Stimulated activated CD4-positive, alpha-beta T cell treated with anti-CD3 and anti-CD28 coated beads, Interleukin-4, amount 100 ng/mL, for 4 hours (primary cell): ENCODE results near the gene OR1A2.
"Not testable (repeated sequence)": the region's sequence is repeated elsewhere in the genome, so short reads cannot be mapped to it uniquely, and the experiment has no call there.

Source experiments
- DNase-seq, 2 experiments: peaks; one replicate each; pipeline ENCODE4 v3.0.0-alpha.2; 2020

The OR1A2 gene, protein sequence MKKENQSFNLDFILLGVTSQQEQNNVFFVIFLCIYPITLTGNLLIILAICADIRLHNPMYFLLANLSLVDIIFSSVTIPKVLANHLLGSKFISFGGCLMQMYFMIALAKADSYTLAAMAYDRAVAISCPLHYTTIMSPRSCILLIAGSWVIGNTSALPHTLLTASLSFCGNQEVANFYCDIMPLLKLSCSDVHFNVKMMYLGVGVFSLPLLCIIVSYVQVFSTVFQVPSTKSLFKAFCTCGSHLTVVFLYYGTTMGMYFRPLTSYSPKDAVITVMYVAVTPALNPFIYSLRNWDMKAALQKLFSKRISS

DNA sequence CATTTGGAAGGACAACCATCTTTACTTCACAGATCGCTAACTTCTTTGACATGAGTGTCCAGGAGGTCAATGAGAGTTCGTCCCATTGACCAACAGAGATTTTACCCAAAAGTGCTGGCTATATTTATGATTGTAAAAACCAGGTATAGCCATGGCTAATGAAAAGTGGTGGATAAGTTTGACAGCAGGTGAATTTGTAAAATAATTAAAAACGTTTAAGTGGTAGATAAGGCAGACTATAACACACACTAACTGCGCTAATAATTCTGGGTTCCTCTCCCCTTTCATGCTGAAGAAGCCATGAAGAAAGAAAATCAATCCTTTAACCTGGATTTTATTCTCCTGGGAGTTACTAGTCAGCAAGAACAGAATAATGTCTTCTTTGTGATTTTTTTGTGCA, at the start of gene OR1A2:
TSS of gene OR1A2 (plus strand) at position 301 of the 400 bp plus-strand sequence. CDS start at position 301, 0 bp downstream.
- no peak for DNase-seq

DNA sequence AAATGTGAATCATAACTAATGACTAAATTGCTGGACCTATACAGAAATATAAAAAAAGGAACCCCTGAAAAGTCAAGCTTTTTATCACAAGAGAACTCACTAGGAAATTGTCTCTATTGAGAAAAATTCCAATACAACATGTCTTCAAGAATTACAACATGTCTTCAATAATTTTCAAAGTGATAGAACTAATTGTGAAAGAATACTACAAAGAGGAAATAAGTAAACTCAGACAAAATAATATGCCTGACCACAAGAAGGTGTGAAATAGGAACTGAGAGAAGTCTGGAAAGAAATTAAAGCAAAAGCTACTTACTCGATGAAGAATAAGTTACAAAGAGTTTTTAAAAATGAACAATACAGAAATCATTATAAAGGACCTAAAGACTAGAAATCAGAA, 40.1 kb upstream of the OR1A2 start:
- DNase-seq: no peak

DNA sequence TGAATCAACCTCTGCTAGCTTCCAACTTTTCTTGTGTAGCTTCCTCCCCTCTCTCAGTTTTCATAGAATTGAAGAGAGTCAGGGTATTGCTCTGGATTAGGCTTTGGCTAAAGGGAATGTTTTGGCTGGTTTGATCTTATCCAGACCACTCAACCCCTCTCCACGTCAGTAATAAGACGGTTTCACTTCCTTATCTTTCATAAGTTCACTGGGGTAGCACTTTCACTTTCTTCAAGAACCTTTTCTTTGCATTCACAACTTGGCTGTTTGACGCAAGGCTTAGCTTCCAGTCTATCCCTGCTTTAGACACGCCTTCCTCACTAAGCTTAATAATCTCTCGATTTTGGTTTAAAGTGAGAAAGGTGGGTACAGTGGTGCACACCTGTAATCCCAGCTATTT, 29.7 kb upstream of the OR1A2 start:
- no peak for DNase-seq

DNA sequence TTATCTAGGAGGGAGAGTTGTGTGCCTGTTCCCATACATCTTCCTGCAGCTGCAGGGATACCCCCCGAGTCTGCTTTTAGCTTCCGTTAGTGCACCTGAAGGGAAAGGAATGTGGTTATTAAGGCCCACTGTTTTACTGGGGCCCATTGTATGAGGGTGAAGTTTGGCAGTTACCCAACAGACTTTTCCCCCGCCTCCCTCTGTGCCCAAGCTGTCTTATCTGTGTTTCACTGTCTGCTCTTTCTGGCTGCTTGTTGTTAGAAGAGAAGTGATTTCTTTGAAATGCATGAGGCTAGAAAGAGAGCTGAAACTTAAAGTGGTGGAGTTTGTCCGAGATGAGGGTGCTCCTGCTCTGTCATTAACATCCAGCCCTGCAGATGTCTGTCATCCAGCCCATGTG, 7.4 kb upstream of the OR1A2 start:
- DNase-seq: no peak

DNA sequence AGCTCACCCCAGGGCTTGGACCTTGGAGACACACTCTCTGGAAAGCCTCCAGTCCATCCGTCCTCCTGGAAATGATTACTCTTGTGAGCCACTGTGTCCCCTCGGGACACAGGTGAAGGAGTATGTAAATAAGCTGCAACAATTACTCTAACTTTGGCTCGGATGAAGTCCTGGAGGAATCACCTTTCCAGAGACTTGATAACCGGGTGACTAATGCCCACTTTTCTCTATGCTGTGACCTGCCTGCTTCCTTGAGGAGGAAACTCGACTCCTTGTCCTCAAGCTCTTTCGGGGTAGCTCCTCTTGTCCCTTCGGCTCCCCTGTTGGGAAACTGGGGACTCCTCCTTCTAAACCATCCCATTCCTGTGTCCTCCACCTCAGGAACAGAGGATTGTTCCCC, 10.0 kb downstream of the OR1A2 start, which contains the start of gene OR1A1:
TSS of gene OR1A1 (plus strand) at position 301 of the 400 bp plus-strand sequence. CDS start 7,954 bp downstream, outside the sequence.
- DNase-seq: no peak

DNA sequence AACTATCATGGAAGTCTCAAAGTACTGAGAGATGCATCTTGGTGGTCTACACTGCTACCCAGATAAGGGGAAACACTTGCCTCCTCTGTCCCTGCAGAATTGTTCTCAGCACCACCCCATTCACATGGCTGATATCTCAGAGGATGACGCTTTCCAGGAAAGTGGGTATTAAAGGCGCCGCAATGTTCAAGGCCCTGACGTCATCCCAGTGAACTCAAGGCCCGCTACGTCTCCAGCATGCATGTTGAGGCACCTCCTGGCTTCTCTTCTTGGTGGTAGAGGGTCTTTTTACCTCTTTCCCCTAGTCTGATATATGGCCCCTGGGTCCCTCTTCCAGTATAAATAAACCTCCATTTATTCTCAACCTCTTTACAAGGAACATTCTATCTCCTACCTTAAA, 11.2 kb downstream of the OR1A2 start:
- DNase-seq: no peak

DNA sequence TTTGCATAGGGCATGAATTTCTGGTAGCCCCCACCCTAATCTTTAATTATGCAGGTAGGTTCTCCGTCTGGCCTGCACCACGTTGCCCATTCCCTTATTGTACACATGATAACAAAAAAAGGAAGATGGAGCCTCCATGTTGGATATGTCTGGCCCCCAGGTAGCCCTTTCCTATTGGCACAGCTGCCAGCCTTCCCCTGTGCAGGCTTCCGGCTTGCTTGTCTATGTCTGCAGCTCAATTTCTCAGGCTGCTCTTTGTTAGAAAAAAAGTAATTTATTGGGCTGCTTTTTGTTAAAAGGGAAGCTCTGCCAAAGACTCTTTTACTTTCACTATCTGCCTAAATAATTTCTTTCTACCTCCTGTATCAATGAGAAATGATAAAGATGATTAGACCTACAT, 15.7 kb downstream of the OR1A2 start:
- no peak for DNase-seq

DNA sequence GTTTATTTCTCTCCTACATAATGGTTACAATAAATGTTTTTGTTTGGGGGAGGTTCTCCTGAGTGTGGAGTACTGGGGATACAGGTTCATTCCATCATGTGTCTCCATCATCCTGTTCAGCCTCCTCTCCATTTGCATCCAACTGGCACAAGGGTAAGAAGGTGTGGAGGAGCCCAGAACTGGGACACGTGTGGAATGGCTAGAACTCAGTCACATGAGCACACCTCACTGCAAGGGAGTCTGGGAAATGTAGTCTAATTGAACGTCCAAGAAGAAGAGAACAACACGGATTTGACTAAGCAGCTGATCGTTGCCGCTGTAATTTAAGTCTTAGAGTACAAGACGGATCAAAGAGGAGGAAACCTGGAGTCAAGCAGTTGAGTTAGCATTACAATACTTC, 16.3 kb downstream of the OR1A2 start:
- no peak for DNase-seq

DNA sequence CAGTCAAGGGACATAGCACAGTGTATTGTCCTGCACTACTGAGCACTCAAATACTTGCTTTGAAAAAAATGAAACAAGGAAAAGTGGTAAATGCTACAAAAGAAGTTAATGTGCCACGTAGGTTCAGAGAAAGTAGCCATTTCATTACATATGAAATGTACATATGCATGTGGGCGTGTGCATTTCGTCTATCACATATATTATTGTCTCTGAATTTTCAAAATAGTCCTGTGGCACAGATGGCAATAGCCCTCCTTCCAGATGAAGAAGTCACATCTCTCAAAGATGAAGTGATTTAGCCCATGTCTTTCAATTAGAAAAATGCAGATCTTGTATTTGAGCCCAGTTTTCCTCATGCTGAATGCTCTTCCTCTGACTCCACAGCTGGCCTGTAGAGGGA, 22.7 kb downstream of the OR1A2 start:
- not testable (repeated sequence) for DNase-seq

DNA sequence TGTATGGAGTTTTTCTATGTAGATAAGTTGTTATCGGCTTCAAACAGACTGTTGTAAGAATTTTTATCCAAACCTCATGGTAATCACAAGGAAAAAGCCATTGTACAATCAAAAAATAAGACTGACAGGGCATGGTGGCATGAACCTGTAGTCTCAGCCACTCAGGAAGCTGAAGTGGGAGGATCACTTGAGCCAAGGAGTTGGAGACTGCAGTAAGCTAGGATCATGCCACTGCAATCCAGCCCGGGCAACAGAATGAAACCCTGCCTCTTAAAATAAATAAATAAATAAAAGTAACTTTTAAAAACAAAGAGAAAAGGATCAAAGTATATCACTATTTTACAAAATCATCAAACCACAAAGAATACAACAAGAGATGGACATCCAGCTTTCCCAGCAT, 24.5 kb downstream of the OR1A2 start:
- no peak for DNase-seq

DNA sequence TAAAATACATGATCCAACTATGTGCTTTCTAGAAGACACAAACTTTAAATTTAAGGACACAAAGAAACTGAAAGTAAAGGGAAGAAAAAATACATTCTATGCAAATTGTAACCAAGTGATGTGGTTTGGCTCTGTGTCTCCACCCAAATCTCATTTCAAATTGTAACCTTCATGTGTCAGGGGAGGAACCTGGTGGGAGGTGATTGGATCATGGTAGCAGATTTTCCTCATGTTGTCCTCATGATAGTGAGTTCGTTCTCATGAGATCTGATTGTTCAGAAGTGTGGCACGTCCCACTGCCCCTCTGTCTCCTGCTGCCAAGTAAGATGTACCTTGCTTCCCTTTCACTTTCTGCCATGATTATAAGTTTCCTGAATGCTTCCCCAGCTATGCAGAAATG, 25.2 kb downstream of the OR1A2 start:
- DNase-seq: no peak

DNA sequence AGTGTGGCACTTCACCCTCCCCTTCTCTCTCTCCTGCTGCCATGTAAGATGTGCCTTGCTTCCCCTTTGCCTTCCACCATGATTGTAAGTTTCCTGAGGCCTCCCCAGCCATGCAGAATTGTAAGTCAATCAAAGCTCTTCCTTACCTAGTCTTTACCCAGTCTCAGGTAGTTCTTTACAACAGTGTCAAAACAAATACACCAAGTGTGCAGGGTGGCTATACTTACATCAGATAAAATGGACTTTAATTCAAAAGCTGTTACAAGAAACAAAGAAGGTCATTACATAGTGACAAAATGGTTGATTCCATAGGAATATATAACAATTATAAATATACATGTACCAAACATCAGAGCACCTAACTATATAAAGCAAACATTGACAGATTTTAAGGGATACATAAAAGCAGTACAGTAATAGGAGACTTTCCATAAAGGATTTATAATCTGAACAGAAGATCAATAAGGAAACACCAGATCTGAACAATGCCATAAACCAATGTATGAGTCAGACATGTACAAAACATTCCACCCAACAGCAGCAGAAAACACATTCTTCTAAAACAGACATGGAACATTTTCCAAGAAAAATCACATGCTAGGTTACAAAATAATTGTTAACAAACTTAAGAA, 27.5 kb downstream of the OR1A2 start:
- not testable (repeated sequence) for DNase-seq

DNA sequence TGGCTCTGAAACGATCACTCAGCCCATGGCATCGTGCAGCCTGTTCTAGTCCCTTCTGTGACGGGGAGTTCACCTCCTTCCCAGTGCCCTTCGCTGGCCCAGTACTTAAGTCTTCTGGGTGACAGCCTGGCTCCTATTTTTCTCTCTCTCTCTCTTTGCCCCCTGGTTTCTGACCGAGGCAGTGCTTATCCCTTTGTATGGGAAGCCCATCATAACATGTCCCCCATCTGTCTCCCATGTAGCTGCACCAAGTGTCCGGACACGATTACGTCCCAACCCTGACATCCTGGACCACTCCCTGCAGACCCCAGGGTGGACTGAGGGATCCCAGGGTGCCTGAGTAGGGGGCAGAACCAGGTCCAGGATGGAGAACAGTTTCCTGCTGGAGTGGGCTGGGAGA, 35.0 kb downstream of the OR1A2 start:
- not testable (repeated sequence) for DNase-seq

DNA sequence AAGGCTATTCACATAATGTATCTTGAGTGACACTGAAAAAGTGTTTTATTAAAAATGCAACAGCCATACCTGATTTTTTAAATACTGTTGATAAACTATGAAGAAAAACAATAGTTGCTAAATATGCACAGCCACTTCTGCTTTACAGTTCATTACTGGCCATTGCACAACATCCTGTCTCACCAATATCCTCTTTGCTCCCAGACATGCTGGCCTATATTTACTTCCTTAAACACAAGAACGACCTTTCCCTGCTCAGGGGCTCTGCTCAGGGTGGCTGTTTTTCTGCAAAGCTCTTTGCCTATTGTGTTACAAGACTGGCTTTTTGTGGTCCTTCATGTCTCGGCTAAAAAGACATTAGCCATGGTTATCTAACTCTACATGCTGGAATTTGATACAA, 41.4 kb downstream of the OR1A2 start:
- not testable (repeated sequence) for DNase-seq

DNA sequence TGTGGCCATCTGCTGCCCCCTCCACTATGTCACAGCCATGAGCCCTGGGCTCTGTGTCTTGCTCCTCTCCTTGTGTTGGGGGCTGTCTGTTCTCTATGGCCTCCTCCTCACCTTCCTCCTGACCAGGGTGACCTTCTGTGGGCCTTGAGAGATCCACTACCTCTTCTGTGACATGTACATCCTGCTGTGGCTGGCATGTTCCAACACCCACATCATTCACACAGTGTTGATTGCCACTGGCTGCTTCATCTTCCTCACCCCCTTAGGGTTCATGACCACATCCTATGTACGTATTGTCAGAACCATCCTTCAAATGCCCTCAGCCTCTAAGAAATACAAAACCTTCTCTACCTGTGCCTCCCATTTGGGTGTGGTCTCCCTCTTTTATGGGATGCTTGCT, 43.7 kb downstream of the OR1A2 start:
- not testable (repeated sequence) for DNase-seq

DNA sequence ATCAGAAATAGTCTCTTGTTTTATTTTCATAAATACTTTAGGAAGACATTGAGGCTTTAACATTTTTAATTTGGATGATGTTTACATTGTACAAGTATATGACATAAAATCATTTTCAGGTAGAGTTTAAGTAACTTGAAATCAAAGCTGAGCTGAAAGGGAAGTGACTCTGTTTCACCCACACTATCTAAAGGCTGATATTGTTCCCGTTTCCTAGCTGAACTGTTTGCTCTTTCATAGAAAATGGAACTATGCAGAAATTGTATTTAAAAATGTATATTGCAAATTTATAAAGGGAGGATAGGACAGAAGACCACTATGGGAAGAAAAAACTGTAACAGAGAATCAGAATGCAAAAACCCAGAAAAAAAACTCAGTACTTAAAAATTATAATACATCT, 47.5 kb downstream of the OR1A2 start:
- not testable (repeated sequence) for DNase-seq
